ENCODE results near the gene CTNNA2. TPM values are rescaled to one million over a fixed set of nuclear protein-coding genes. Genes with fewer than 3 reads are reported as not detected.

The CTNNA2 gene
- total RNA-seq, 1 experiment from 2014 or later, result 0.54 TPM

DNA sequence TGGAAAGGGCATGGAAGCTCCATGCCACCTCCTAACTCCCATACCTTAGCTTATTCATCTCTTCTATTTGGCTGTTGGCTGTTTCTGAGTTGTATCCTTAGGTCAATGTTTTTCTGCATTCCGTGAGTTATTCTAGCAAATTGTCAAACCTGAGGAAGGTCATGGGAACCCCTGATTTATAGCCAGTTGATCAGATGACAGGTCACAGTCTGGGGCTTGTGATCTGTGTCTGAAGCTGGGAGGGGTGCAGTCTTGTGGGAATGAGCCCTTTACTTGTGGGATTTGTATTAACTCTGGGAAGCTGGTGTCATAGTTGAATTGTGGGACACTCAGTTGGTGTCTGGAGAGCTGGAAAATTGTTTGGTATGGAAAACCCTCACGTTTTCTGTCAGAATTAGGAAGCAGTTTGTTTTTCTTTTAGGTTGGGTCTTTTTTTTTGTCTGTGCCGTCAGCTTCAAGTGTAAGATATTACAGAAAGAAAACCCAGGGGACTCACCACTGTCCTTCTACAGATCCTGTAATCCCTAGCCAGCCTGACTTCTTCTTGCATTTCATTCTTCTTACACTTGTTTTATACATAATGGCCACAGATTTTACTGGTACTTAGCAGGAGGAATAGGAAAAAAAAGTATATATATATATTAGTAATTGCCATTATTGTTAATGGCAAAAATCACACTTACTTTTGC is 653.8 kb downstream of the CTNNA2 start:
- Histone ChIP-seq H3K4me3 (ENCODE audit: low read depth in 2 of 2, low read length in 2 of 2) (no peak overlapping the region), H3K36me3 (ENCODE audit: control insufficient read depth, insufficient read depth, low read length) (no peaks in the 10 kb centered on the region), H3K4me1 (ENCODE audit: control insufficient read depth, insufficient read depth, low read length) (no peaks in the 10 kb centered on the region), H3K27me3 (ENCODE audit: control insufficient read depth, insufficient read depth, low read length) (no peaks in the 10 kb centered on the region), H3K9me3 (ENCODE audit: control insufficient read depth, insufficient read depth, low read depth, low read length) (no peaks in the 10 kb centered on the region), H3K27ac (ENCODE audit: low read length) (no peak overlapping the region)
- DNase-seq (ENCODE audit: low read depth, low spot score), result no peak
- no TSS peak for BruUV-seq (replicated peaks)
- ATAC-seq, result no peak
- TF ChIP-seq, protein P1, sequence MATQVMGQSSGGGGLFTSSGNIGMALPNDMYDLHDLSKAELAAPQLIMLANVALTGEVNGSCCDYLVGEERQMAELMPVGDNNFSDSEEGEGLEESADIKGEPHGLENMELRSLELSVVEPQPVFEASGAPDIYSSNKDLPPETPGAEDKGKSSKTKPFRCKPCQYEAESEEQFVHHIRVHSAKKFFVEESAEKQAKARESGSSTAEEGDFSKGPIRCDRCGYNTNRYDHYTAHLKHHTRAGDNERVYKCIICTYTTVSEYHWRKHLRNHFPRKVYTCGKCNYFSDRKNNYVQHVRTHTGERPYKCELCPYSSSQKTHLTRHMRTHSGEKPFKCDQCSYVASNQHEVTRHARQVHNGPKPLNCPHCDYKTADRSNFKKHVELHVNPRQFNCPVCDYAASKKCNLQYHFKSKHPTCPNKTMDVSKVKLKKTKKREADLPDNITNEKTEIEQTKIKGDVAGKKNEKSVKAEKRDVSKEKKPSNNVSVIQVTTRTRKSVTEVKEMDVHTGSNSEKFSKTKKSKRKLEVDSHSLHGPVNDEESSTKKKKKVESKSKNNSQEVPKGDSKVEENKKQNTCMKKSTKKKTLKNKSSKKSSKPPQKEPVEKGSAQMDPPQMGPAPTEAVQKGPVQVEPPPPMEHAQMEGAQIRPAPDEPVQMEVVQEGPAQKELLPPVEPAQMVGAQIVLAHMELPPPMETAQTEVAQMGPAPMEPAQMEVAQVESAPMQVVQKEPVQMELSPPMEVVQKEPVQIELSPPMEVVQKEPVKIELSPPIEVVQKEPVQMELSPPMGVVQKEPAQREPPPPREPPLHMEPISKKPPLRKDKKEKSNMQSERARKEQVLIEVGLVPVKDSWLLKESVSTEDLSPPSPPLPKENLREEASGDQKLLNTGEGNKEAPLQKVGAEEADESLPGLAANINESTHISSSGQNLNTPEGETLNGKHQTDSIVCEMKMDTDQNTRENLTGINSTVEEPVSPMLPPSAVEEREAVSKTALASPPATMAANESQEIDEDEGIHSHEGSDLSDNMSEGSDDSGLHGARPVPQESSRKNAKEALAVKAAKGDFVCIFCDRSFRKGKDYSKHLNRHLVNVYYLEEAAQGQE (IDR thresholded peaks at IDR 0.05; ENCODE audit: insufficient read depth in 1 of 2, low read depth in 2 of 2, low read length in 1 of 2), result no peak
- intact Hi-C loops (cut with micrococcal nuclease; ENCODE audit: unreplicated experiment) (no loop called here), in situ Hi-C loops (cut with HindIII; ENCODE audit: low pct_unique_long_range_greater_than_20kb, low sequenced_read_pairs) (no loop called here)
- POLR2A ChIA-PET, result no interaction called here
- CTCF ChIA-PET, result no interaction called here

DNA sequence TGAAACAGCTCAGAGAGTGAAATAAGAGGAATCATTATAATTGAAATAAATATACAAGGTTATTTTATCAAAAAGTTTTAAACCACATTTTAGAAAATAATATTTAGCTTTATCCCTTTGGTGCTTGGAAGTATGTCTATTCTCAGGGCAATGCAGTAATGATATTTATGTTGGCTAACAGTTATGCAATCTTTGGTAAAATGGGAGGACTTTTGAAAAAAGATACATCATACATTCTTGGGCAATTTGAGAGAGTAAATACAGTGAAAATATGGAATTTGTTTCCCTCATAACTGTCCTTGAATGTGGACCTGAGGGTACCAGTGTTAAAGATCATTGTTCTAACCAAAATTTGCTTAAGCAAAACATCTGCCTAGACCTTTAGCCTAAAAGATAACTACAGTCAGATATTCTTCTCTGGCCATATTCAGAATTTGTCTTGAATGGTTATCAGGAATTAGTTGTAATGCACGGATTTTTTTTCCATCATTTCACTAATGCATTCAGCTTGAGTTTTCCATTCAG is 654.5 kb downstream of the CTNNA2 start:
- in situ Hi-C loops (cut with HindIII; ENCODE audit: low pct_unique_long_range_greater_than_20kb, low sequenced_read_pairs), result no loop called here
- Histone ChIP-seq H3K4me3 (ENCODE audit: low read depth in 2 of 2, low read length in 2 of 2) (no peak overlapping the region), H3K27me3 (ENCODE audit: control insufficient read depth, insufficient read depth, low read length) (no peaks in the 10 kb centered on the region), H3K4me1 (ENCODE audit: control insufficient read depth, insufficient read depth, low read length) (no peaks in the 10 kb centered on the region), H3K27ac (ENCODE audit: low read length) (no peak overlapping the region), H3K36me3 (ENCODE audit: control insufficient read depth, insufficient read depth, low read length) (no peaks in the 10 kb centered on the region), H3K9me3 (ENCODE audit: control insufficient read depth, insufficient read depth, low read depth, low read length) (no peaks in the 10 kb centered on the region)
- CTCF ChIA-PET, result no interaction called here
- BruUV-seq (replicated peaks), result no TSS peak
- DNase-seq (ENCODE audit: low read depth, low spot score) (no peak), ATAC-seq (no peak)
- intact Hi-C loops (cut with micrococcal nuclease; ENCODE audit: unreplicated experiment), result no loop called here
- TF ChIP-seq POLR2AphosphoS5 (IDR thresholded peaks at IDR 0.05; ENCODE audit: low read depth, low read length), result no peak
- TF ChIP-seq SIN3A (IDR thresholded peaks at IDR 0.05; ENCODE audit: borderline replicate concordance, insufficient read depth, low read depth, low read length), result no peak
- no peak for TF ChIP-seq TCF7L2 (IDR thresholded peaks at IDR 0.05; ENCODE audit: low read depth, low read length)
- TF ChIP-seq, protein P1 (IDR thresholded peaks at IDR 0.05; ENCODE audit: insufficient read depth in 1 of 2, low read depth in 2 of 2, low read length in 1 of 2), result no peak
- TF ChIP-seq, protein P2, sequence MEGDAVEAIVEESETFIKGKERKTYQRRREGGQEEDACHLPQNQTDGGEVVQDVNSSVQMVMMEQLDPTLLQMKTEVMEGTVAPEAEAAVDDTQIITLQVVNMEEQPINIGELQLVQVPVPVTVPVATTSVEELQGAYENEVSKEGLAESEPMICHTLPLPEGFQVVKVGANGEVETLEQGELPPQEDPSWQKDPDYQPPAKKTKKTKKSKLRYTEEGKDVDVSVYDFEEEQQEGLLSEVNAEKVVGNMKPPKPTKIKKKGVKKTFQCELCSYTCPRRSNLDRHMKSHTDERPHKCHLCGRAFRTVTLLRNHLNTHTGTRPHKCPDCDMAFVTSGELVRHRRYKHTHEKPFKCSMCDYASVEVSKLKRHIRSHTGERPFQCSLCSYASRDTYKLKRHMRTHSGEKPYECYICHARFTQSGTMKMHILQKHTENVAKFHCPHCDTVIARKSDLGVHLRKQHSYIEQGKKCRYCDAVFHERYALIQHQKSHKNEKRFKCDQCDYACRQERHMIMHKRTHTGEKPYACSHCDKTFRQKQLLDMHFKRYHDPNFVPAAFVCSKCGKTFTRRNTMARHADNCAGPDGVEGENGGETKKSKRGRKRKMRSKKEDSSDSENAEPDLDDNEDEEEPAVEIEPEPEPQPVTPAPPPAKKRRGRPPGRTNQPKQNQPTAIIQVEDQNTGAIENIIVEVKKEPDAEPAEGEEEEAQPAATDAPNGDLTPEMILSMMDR (IDR thresholded peaks at IDR 0.05), result no peak
- POLR2A ChIA-PET, result no interaction called here

All from Panc1 (cell line).